Dendritic cell treated with granulocyte-macrophage colony-stimulating factor and Interleukin-4, amounts not matched to agents 40 ng/mL and 50 ng/mL, for 4 days (primary cell): ENCODE measurements around the gene KDM4C.

Source experiments
- H3K27ac Mint-ChIP-seq: one replicate; pipeline ENCODE4 v1.8.0; 2022; ENCODE audit warnings: mild to moderate bottlenecking, mixed read lengths
- H3K27me3 Mint-ChIP-seq: one replicate; pipeline ENCODE4 v1.8.0; 2022; ENCODE audit warnings: mild to moderate bottlenecking, mixed read lengths
- H3K36me3 Mint-ChIP-seq: one replicate; pipeline ENCODE4 v1.8.0; 2022; ENCODE audit warnings: low read depth, mixed read lengths
- H3K4me1 Mint-ChIP-seq: one replicate; pipeline ENCODE4 v1.8.0; 2022; ENCODE audit warnings: low read depth, mixed read lengths
- H3K4me3 Mint-ChIP-seq: one replicate; pipeline ENCODE4 v1.8.0; 2022; ENCODE audit warnings: mild to moderate bottlenecking, moderate library complexity, mixed read lengths
- H3K9me3 Mint-ChIP-seq: one replicate; pipeline ENCODE4 v1.8.0; 2022; ENCODE audit warnings: mixed read lengths
- intact Hi-C: fragments of 100-400 bp; cut with micrococcal nuclease; formaldehyde crosslinking; loops from one replicate; pipeline ENCODE4 v1.15.0; 2022

The KDM4C gene

DNA sequence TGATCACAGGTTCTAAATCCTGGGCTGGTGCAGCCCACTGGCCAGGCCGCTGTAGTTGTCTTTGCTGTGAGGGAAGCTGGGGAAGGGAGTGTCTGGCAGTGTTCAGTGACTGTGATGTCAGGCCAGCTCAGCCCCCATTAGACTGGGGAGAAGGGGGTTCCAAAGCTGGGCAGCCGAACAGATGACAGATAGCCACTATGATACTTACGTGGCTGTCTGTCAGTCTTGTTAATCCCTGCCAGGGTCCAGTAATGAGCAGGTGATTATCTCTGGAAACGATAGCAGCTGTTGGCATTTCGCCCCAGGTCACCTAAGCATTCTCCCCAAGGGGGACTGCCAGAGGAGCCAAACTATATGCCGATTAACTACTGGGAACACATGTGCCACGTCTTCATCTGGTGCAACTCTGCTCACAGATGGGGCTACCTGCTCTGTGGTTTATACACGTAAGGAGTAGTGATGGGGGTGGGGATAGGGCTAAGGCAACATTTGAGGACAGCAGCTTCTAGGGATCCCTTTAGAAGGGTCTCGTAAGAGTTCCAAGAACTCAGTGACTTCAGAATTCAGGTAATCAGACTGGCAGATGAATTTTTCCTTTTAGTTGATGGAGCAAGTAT, 396.3 kb downstream of the KDM4C start:
- Mint-ChIP-seq H3K27ac (no peak overlapping the region), H3K9me3 (no peaks in the 10 kb centered on the region), H3K4me1 (peaks cover 18% of the 10 kb centered on the region), H3K4me3 (no peak overlapping the region), H3K27me3 (no peaks in the 10 kb centered on the region), H3K36me3 (peaks cover 40% of the 10 kb centered on the region)
- intact Hi-C loops = no loop called here

DNA sequence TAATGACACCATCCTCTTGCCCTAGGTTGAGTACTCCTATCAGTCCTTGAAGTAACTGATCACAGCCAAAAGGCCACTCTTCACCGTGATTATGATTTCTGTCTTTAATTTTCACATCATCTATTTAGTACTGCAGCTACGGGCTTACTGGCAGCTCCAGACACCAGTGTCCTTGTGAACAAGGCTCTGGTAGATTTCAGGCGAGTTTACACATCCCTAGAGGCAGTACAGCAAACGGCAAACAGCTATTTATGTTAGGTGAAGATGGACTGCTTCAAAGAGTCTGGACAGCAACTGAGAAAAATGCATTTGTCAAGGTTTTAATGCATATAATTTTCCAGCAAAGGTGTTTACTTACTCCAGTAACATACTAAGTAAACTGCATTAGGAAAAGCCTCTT, 396.9 kb downstream of the KDM4C start:
- intact Hi-C loops = no loop called here
- H3K4me3 Mint-ChIP-seq = no peak overlapping the region
- H3K4me1 Mint-ChIP-seq = peaks cover 13% of the 10 kb centered on the region
- peaks cover 43% of the 10 kb centered on the region for H3K36me3 Mint-ChIP-seq
- H3K9me3 Mint-ChIP-seq = no peaks in the 10 kb centered on the region
- H3K27me3 Mint-ChIP-seq = no peaks in the 10 kb centered on the region
- H3K27ac Mint-ChIP-seq = no peak overlapping the region

DNA sequence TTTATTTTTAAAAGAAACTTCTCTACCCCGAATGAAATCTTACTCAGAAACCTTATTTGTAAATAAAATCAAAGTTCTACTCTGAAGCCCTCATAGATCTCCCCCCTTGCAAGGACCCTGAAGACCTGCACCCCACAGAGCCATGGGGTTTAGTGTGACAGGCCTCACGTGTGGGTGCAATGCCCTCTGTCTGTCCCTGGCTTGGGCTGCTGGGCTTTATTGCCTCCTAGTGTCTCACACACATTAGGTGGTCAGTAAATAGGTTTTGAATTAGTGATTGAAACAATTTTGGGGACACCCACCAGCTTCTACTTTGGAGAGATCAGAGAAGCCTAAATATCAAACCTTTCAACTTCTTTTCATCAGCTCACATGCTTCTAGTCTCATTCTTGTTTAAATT, 403.7 kb downstream of the KDM4C start:
- no peak overlapping the region for H3K27ac Mint-ChIP-seq
- no peaks in the 10 kb centered on the region for H3K9me3 Mint-ChIP-seq
- H3K36me3 Mint-ChIP-seq = peaks cover 60% of the 10 kb centered on the region
- no peaks in the 10 kb centered on the region for H3K27me3 Mint-ChIP-seq
- H3K4me3 Mint-ChIP-seq = no peak overlapping the region
- H3K4me1 Mint-ChIP-seq = no peaks in the 10 kb centered on the region
- intact Hi-C loops = no loop called here

DNA sequence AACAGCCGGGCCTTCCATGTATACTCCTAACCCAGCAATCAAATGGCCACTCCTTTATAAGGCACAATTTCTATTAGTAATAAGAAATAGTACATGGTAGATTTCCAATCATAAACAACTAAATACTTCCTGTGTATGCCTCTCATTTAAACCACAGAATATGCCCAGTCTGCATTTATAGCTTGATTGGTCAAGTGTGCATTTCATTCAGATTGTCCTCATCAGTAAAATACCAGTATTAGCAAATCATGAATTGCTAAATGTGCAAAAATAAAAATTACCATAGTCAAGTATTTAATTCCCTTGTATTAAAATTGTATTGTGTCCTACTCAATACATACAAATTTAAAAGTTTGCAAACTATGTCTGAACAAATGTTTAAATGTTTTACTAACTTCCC, 406.2 kb downstream of the KDM4C start:
- intact Hi-C loops = no loop called here
- no peak overlapping the region for H3K27ac Mint-ChIP-seq
- no peaks in the 10 kb centered on the region for H3K4me1 Mint-ChIP-seq
- H3K27me3 Mint-ChIP-seq = no peaks in the 10 kb centered on the region
- peaks cover 55% of the 10 kb centered on the region for H3K36me3 Mint-ChIP-seq
- H3K9me3 Mint-ChIP-seq = no peaks in the 10 kb centered on the region
- no peak overlapping the region for H3K4me3 Mint-ChIP-seq

DNA sequence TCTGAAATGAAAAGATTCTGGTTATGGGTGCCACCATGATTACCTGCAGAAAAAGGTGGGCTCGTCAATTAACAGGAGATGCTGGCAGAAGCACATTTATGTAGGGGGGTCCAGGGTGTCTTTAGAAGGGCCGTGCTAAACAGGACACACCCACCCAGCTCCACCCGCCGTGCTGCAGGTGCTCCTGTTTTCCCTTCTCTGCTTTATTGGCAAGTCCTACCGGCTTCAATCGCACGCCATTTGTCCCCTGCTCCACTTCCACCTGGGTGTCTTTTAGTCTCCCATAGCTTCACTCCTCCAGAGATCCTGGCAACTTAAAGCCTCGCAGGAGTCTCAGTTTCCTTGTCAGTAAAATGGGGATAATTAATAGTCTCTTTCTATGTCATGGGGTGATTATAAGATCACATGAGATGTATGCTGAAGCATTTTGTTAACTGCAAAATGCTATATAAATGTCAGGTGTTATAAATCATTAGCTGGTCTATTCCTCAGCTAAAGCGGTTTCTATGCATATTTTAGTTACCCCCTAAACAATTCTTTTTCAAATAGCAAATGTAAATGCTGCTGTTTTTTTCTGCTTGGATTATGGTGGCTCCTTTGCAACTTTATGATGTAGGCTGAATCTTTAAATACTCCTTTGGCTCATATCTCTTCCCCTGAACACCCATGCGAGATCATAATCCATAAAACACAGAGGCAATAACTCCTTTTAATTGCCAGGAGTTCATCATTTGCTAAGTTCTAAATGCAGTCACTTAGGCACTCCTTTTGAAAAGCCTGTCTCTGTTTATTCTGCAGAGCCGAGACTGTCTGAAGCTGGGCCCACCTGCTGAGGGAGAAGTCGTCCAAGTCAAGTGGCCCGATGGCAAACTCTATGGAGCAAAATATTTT, 406.9 kb downstream of the KDM4C start:
- Mint-ChIP-seq H3K9me3 (no peaks in the 10 kb centered on the region), H3K4me1 (no peaks in the 10 kb centered on the region), H3K4me3 (no peak overlapping the region), H3K27me3 (no peaks in the 10 kb centered on the region), H3K27ac (no peak overlapping the region), H3K36me3 (peaks cover 55% of the 10 kb centered on the region)
- intact Hi-C loops = no loop called here

DNA sequence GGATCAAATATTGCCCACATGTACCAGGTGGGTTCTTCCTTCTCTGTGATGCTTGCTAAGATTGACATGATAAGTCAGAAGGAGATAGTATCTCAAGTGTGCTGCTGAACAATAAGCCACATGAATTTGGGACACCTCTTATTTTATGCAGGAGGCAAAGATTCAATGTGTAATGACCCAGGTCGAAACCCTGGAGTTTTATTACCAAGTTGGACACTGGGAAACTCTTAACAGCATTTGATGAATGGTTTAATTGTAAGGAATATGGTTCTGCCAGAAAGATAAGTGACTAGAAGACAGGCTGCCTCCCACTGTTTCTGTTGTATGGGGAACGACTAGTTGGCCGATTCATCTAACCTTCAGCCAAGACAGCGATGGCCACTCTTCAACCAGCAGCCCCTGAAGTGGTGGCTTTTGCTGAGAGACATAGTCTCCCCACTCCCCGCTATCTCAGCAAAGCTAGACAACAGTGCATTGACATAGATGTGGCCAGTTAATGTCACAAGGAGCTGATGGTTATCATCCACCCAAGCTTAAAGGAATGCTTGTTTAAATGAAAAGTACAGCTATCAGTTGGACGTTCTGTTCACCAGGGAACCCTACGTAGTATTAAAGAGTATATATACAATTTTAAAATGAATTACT, 407.7 kb downstream of the KDM4C start:
- peaks cover 51% of the 10 kb centered on the region for H3K36me3 Mint-ChIP-seq
- no peaks in the 10 kb centered on the region for H3K4me1 Mint-ChIP-seq
- H3K27ac Mint-ChIP-seq = no peak overlapping the region
- no peaks in the 10 kb centered on the region for H3K9me3 Mint-ChIP-seq
- no peak overlapping the region for H3K4me3 Mint-ChIP-seq
- intact Hi-C loops = no loop called here
- H3K27me3 Mint-ChIP-seq = no peaks in the 10 kb centered on the region

DNA sequence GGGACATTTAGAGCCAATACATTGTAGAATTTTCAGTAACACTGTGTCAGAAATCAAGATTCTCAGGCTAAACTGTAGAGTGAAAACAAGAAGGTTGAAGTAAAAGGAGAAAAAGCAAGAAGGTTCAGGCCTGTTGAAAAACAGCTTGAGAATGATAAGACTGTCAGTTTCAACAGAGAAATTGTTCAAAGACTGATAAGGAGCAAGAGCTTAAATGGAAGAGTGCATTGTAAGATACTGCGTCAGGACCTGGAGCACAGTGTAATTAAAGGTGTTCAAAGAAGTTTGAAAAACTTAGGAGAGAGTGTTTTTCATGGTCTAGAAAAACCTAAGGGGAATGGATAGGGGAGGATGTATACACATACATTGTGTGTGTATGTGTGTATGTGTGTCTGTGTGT, 408.3 kb downstream of the KDM4C start:
- H3K4me1 Mint-ChIP-seq = no peaks in the 10 kb centered on the region
- intact Hi-C loops = no loop called here
- H3K27me3 Mint-ChIP-seq = no peaks in the 10 kb centered on the region
- peaks cover 50% of the 10 kb centered on the region for H3K36me3 Mint-ChIP-seq
- no peak overlapping the region for H3K4me3 Mint-ChIP-seq
- no peaks in the 10 kb centered on the region for H3K9me3 Mint-ChIP-seq
- no peak overlapping the region for H3K27ac Mint-ChIP-seq

DNA sequence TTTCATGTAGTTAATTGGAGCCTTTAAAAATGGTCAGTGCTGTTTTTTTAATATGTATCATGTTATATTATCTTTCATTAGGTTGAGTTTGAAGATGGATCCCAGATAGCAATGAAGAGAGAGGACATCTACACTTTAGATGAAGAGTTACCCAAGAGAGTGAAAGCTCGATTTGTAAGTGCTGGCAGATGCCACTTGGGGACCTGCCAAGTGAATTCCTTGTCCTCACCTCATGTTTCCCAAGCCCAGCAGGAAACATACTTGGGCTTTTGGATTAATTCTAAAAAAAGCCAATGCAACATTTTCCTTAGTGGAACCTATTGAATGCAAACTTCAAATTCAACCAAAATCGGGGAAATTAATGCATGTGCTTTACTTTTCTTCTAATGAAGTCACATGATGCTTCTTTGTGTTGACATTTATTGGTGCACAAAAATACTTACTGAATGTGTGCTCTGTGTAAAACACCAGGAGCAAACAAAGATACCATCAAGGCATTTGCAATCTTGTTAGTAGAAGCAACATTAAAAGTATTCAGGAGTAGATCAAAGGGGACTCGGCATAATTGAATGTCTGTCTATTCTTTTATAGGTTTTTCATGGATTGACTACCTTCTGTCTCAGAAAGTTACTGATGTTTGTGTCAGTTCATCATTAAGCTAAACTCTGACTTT, 412.1 kb downstream of the KDM4C start:
- Mint-ChIP-seq H3K9me3 (no peaks in the 10 kb centered on the region), H3K27me3 (no peaks in the 10 kb centered on the region), H3K36me3 (peaks cover 69% of the 10 kb centered on the region), H3K4me3 (no peak overlapping the region), H3K27ac (no peak overlapping the region), H3K4me1 (no peaks in the 10 kb centered on the region)
- intact Hi-C loops = no loop called here

DNA sequence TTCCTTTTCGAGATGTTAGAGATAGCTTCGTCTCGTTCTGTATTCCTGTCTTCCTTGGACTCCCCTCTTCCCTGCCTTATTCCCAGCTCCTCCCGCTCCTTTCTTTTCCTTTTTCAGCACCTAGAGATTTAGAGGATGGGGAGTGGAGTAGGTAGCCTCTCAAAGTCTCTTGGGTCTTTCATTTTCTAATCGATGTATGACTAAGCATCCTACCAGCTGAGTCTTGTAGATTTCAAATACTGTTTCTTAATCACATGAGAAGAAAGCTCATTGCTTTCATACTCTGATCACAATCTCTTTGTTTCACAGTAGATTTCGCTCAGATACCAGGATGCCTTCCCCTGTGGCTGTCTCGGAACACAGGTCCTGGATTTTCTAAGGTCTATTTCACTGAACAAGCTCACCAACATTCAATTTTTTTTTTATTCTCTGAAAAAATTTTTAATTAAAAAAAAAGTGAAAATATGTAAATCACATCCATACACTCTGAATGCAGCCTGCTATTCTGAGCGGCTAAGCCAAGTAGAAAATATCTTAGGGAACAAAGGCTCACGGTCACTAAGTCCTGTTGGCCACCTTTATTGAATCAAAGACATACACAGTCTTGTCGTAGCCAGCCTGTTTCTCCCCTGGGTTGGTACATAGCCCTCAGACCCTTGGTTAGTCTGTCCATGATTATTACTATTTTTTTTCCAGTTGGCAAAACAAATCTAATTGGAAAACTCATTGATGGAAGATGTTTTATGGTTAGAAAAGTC, 413.8 kb downstream of the KDM4C start:
- Mint-ChIP-seq H3K27ac (no peak overlapping the region), H3K36me3 (peaks cover 63% of the 10 kb centered on the region), H3K27me3 (no peaks in the 10 kb centered on the region), H3K4me1 (no peaks in the 10 kb centered on the region), H3K9me3 (no peaks in the 10 kb centered on the region), H3K4me3 (no peak overlapping the region)
- intact Hi-C loops = no loop called here

DNA sequence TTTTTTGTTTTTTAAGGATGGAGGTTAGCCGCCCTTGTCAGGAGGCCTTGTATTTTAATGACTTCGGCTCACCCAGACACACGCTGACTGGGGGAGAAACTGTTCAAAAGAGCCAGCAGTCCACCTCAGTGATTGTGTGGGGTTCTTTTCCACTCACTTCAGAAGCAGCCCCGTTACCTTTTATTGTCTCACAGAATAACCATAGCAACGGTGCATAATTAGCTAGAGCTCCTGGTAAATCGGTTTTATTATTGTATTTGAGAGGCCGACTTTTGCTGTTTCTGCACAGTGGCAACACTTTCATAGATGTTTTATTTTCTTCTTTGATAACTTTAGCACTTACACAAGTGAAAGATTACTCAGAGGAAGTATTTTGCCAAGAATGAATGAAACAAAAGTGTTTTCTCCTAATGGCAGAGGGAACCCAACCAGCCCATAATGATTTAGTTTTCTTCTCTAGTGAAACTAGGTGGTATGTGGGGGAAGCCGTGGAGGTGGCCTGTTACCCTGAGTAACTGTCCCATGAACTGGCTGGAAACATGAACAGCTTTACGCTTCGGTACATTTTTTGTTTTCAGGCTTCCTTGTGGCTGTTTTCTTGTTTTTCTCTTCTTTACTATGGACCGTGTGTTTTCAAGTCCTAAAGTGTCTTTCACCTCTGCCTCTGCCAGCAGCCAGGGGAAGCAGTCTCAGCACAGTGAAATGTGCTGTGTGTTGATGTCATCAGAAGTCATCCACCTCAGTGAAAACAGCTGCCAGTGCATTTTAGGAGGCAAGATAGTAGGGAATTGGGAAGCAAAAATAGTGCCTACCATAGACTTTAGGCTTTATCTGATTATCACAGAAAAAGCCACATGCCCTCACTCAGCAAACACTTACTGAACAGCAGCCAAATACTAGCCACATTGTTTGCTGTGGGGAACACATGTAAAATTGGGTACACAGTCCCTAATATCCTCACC, 414.7 kb downstream of the KDM4C start:
- Mint-ChIP-seq H3K27ac (no peak overlapping the region), H3K27me3 (no peaks in the 10 kb centered on the region), H3K4me3 (no peak overlapping the region), H3K36me3 (peaks cover 63% of the 10 kb centered on the region), H3K4me1 (no peaks in the 10 kb centered on the region), H3K9me3 (no peaks in the 10 kb centered on the region)
- intact Hi-C loops = no loop called here

DNA sequence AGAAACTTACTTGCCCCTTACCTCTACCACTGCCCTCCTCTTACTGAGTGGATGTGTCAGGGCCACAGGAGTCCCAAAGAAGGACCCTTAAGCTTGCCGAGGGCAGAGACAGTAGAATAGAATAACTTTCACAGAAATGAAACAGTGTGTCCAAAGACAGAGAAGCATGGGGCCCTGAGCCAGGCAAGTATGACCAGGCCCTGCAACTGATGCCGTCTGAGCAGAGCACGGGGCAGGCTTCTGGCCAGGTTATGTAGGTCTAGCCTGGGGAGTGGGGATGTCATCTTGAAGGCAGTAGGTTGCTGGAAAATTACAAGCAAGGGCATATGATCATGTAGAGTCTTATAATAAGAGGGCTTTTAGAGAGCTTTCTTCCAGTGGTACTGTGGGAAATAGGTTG, 415.4 kb downstream of the KDM4C start:
- peaks cover 3% of the 10 kb centered on the region for H3K4me1 Mint-ChIP-seq
- H3K36me3 Mint-ChIP-seq = peaks cover 69% of the 10 kb centered on the region
- no peaks in the 10 kb centered on the region for H3K9me3 Mint-ChIP-seq
- intact Hi-C loops = no loop called here
- H3K4me3 Mint-ChIP-seq = no peak overlapping the region
- H3K27me3 Mint-ChIP-seq = no peaks in the 10 kb centered on the region
- H3K27ac Mint-ChIP-seq = no peak overlapping the region

DNA sequence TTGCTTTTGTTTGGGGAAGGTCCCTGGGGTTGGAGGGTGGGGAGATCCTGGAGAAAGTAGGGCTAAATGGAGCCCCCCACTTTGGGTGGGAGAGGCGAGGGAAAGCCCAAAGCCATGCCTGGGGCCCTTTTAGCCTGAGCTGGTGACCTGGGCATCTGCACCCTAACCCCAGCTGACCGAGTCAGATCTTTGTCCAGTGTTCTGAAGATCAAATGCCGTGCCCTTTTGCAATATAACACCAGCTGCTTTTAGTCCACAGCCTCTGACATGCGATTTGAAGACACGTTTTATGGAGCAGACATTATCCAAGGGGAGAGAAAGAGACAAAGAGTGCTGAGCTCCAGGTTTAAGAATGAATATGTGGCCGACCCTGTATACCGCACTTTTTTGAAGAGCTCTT, 416.5 kb downstream of the KDM4C start:
- H3K9me3 Mint-ChIP-seq = no peaks in the 10 kb centered on the region
- H3K4me3 Mint-ChIP-seq = no peak overlapping the region
- peaks cover 69% of the 10 kb centered on the region for H3K36me3 Mint-ChIP-seq
- H3K27me3 Mint-ChIP-seq = no peaks in the 10 kb centered on the region
- intact Hi-C loops = no loop called here
- no peak overlapping the region for H3K27ac Mint-ChIP-seq
- peaks cover 10% of the 10 kb centered on the region for H3K4me1 Mint-ChIP-seq

DNA sequence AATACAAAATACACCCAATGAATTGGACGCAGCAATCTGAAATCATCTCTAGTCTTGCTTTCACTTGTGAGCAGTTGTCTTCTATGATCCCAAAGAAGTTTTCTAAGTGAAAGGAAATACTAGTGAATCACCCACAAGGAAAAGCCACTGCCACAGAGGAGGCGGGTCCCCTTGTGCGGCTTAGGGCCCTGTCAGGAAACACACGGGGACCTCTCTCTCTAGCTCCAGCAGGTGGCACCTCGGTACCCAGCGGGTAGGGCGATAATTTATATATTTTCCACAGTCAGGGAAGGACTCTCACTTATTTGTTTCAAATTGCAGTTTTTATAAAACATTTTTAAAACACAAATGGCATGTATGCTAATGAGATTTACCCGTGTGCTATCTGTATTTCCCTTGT, 417.1 kb downstream of the KDM4C start:
- intact Hi-C loops = no loop called here
- Mint-ChIP-seq H3K36me3 (peaks cover 69% of the 10 kb centered on the region), H3K4me1 (peaks cover 10% of the 10 kb centered on the region), H3K4me3 (no peak overlapping the region), H3K9me3 (no peaks in the 10 kb centered on the region), H3K27me3 (no peaks in the 10 kb centered on the region), H3K27ac (no peak overlapping the region)
